ENCODE results near the gene RAB3IP.

- TF ChIP-seq CTCF (IDR thresholded peaks at IDR 0.05) (no peak), POLR2AphosphoS5 (IDR thresholded peaks at IDR 0.05) (no peak), POLR2A (IDR thresholded peaks at IDR 0.05) (no peak)
Measured at GRCh38 chr12:69834147-69834546, 95.5 kb downstream of the RAB3IP start.

All from breast epithelium (tissue), 3 donors.